ENCODE measurements around the gene WNT9B.
"Not testable (repeated sequence)": the region's sequence is repeated elsewhere in the genome, so short reads cannot be mapped to it uniquely, and the experiment has no call there.

The WNT9B gene

GRCh38 chr17:46910179-46910927, 59.0 kb downstream of the WNT9B start:
- TF ChIP-seq POLR2A (IDR thresholded peaks at IDR 0.05; ENCODE audit: low read depth, low read length) = no peak
- FAIRE-seq (no peak), DNase-seq (ENCODE audit: insufficient read length, low spot score) (no peak)

GRCh38 chr17:46911311-46911710, 59.9 kb downstream of the WNT9B start:
- no peak for DNase-seq (ENCODE audit: insufficient read length, low spot score)
- TF ChIP-seq POLR2A (IDR thresholded peaks at IDR 0.05; ENCODE audit: low read depth, low read length) = no peak
- FAIRE-seq = no peak

- TF ChIP-seq POLR2A (IDR thresholded peaks at IDR 0.05; ENCODE audit: low read depth, low read length) = no peak
- DNase-seq (ENCODE audit: insufficient read length, low spot score) (no peak), FAIRE-seq (no peak)
These were observed 64.2 kb downstream of the WNT9B start for GRCh38 chr17:46915596-46915995.

GRCh38 chr17:46916211-46916610, 64.8 kb downstream of the WNT9B start:
- peak; percentile 52 for FAIRE-seq
- no peak for TF ChIP-seq POLR2A (IDR thresholded peaks at IDR 0.05; ENCODE audit: low read depth, low read length)
- DNase-seq (ENCODE audit: insufficient read length, low spot score) = peak; percentile 65

- DNase-seq (ENCODE audit: insufficient read length, low spot score) (no peak), FAIRE-seq (no peak)
- no peak for TF ChIP-seq POLR2A (IDR thresholded peaks at IDR 0.05; ENCODE audit: low read depth, low read length)
These were observed 65.2 kb downstream of the WNT9B start for GRCh38 chr17:46916623-46917022.

- DNase-seq (ENCODE audit: insufficient read length, low spot score) (no peak), FAIRE-seq (no peak)
- no peak for TF ChIP-seq POLR2A (IDR thresholded peaks at IDR 0.05; ENCODE audit: low read depth, low read length)
These were observed 65.7 kb downstream of the WNT9B start for GRCh38 chr17:46917041-46917440.

- TF ChIP-seq POLR2A (IDR thresholded peaks at IDR 0.05; ENCODE audit: low read depth, low read length) = no peak
- DNase-seq (ENCODE audit: insufficient read length, low spot score) (no peak), FAIRE-seq (no peak)
These were observed 66.1 kb downstream of the WNT9B start for GRCh38 chr17:46917516-46917915.

GRCh38 chr17:46921962-46922361, 70.6 kb downstream of the WNT9B start:
- not testable (repeated sequence) for DNase-seq (ENCODE audit: insufficient read length, low spot score); FAIRE-seq

- FAIRE-seq (no peak), DNase-seq (ENCODE audit: insufficient read length, low spot score) (no peak)
- TF ChIP-seq POLR2A (IDR thresholded peaks at IDR 0.05; ENCODE audit: low read depth, low read length) = no peak; the same call in 1 of the 2 replicates
These were observed 71.1 kb downstream of the WNT9B start for GRCh38 chr17:46922487-46922803.

GRCh38 chr17:46922804-46923635, 71.6 kb downstream of the WNT9B start, which contains the start of gene GOSR2:
Gene GOSR2, plus strand, starts transcription at chr17:46923160. Its CDS starts 33 bp downstream, at chr17:46923193.
- DNase-seq (ENCODE audit: insufficient read length, low spot score) (peak; percentile 88), FAIRE-seq (peak; percentile 87)
- peak; percentile 90 for TF ChIP-seq POLR2A (IDR thresholded peaks at IDR 0.05; ENCODE audit: low read depth, low read length)

GRCh38 chr17:46925185-46925868, 73.9 kb downstream of the WNT9B start:
- DNase-seq (ENCODE audit: insufficient read length, low spot score) = no peak
- no peak for TF ChIP-seq POLR2A (IDR thresholded peaks at IDR 0.05; ENCODE audit: low read depth, low read length)
- no peak for FAIRE-seq

GRCh38 chr17:46928467-46929261, 77.3 kb downstream of the WNT9B start:
- no peak for TF ChIP-seq POLR2A (IDR thresholded peaks at IDR 0.05; ENCODE audit: low read depth, low read length)
- DNase-seq (ENCODE audit: insufficient read length, low spot score) (no peak), FAIRE-seq (no peak)

GRCh38 chr17:46929413-46929812, 78.0 kb downstream of the WNT9B start:
- DNase-seq (ENCODE audit: insufficient read length, low spot score) (no peak), FAIRE-seq (no peak)
- TF ChIP-seq POLR2A (IDR thresholded peaks at IDR 0.05; ENCODE audit: low read depth, low read length) = no peak
